ENCODE data around the gene UBA6.

- TF ChIP-seq POLR2AphosphoS5 (IDR thresholded peaks at IDR 0.05; ENCODE audit: low read depth, low read length) (no peak), CTCF (IDR thresholded peaks at IDR 0.05) (no peak)
Measured at GRCh38 chr4:67685532-67685859, 15.5 kb downstream of the UBA6 start.
